Measurements from ENCODE around the gene LZTR1.

DNA sequence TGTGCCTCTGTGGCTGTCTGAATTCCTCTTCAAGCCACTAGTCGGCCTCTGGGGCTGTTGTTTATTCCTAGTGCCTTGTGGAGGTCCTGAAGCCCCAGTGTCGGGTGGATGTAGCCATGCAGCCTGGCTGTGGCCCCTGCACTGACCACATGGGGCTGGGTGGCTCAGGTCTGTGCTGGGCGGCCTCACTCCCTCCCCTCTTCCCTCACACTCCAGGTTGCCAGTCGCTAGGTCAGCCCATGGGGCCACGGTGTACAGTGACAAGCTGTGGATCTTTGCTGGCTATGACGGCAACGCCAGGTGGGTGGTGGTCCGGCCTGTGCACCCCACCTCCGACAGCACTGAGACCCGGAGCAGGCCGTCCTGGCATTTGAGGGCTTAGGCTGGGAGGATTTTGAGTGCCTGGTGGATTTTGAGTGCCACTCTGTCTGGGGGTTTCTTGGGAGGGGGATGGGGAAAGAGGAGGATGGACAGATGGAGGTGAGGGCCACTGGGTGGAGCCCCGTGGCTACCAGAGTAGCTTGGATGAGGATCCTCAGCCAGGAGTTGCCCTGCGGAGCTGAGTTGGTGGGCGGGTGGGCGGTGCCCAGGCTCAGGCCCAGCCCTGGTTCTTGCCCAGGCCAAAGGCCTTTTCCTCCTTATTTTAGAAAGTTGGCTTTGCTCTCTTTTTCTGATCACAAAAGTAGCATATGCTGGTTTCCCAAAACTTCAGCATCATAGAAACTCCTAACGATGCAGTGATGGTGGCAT lies 6.7 kb downstream of the LZTR1 start:
- no peak for TF ChIP-seq CTCF (IDR thresholded peaks at IDR 0.05)
- TF ChIP-seq POLR2A (IDR thresholded peaks at IDR 0.05), result no peak

Measured in testis (tissue), 2 donors.